Panc1 (cell line): ENCODE data around the gene RSPH1.

Source experiments
- CTCF ChIP-seq: fragments of 450-650 bp; IDR thresholded peaks from 2 replicates; pipeline ENCODE4 v1.5.1; 2017; ENCODE audit warnings: mild to moderate bottlenecking
- POLR2AphosphoS5 ChIP-seq: IDR thresholded peaks from 2 replicates; pipeline ENCODE4 v1.6.1; 2012; ENCODE audit warnings: mild to moderate bottlenecking, low read depth, low read length, moderate library complexity
- SIN3A ChIP-seq: IDR thresholded peaks from 2 replicates; pipeline ENCODE4 v1.6.1; 2012; ENCODE audit warnings: low read depth, mild to moderate bottlenecking, low read length, moderate library complexity, borderline replicate concordance; ENCODE audit not compliant: insufficient read depth
- TCF7L2 ChIP-seq: IDR thresholded peaks from 2 replicates; pipeline ENCODE4 v1.6.1; 2011; ENCODE audit warnings: mild to moderate bottlenecking, low read depth, low read length, inconsistent platforms
- TF ChIP-seq, protein P1 (sequence below), 2 experiments: IDR thresholded peaks; 2 replicates each; pipeline ENCODE4 v1.6.1; 2011 to 2012; ENCODE audit warnings: low read depth in 2 of 2, control low read depth in 1 of 2, low read length in 1 of 2, mild to moderate bottlenecking in 1 of 2, moderate library complexity in 1 of 2; ENCODE audit not compliant: insufficient read depth in 1 of 2

GRCh38 chr21:42489006-42489563 lies 6.9 kb downstream of the RSPH1 start:
- TF ChIP-seq POLR2AphosphoS5: no peak
- no peak for TF ChIP-seq SIN3A
- no peak for TF ChIP-seq CTCF
- no peak for TF ChIP-seq TCF7L2
- TF ChIP-seq, protein P1, sequence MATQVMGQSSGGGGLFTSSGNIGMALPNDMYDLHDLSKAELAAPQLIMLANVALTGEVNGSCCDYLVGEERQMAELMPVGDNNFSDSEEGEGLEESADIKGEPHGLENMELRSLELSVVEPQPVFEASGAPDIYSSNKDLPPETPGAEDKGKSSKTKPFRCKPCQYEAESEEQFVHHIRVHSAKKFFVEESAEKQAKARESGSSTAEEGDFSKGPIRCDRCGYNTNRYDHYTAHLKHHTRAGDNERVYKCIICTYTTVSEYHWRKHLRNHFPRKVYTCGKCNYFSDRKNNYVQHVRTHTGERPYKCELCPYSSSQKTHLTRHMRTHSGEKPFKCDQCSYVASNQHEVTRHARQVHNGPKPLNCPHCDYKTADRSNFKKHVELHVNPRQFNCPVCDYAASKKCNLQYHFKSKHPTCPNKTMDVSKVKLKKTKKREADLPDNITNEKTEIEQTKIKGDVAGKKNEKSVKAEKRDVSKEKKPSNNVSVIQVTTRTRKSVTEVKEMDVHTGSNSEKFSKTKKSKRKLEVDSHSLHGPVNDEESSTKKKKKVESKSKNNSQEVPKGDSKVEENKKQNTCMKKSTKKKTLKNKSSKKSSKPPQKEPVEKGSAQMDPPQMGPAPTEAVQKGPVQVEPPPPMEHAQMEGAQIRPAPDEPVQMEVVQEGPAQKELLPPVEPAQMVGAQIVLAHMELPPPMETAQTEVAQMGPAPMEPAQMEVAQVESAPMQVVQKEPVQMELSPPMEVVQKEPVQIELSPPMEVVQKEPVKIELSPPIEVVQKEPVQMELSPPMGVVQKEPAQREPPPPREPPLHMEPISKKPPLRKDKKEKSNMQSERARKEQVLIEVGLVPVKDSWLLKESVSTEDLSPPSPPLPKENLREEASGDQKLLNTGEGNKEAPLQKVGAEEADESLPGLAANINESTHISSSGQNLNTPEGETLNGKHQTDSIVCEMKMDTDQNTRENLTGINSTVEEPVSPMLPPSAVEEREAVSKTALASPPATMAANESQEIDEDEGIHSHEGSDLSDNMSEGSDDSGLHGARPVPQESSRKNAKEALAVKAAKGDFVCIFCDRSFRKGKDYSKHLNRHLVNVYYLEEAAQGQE (IDR thresholded peaks at IDR 0.05; ENCODE audit: insufficient read depth in 1 of 2, low read depth in 2 of 2, low read length in 1 of 2): no peak
